Heart left ventricle (tissue), 16 donors: ENCODE results near the gene TCF7L2. TPM values are rescaled to one million over a fixed set of nuclear protein-coding genes. Genes with fewer than 3 reads are reported as not detected.

Source experiments
- ATAC-seq, 4 donors: fragments of 200-7000 bp; cut with Tn5 transposase; one replicate each; pipeline ENCODE4 v1.9.1; 2020 to 2022; ENCODE audit warnings: moderate library complexity in 4 of 4, mild to moderate bottlenecking in 3 of 4, moderate number of reproducible peaks in 1 of 4
- DNase-seq, 5 donors: peaks; one replicate each; pipeline ENCODE4 v3.0.0-alpha.2; 2020
- H3K27ac ChIP-seq, 12 donors: fragments of 200-600 bp; sonication (generic) in 4 of 12; one replicate each; pipeline versions ENCODE4 v1.5.0 to v1.8.0; 2016 to 2022; ENCODE audit warnings: mild to moderate bottlenecking in 2 of 12
- H3K27me3 ChIP-seq, 9 donors: fragments of 200-600 bp; sonication (generic) in 2 of 9; one replicate each; pipeline versions ENCODE4 v1.5.1 to v1.8.0; 2016 to 2022; ENCODE audit warnings: mild to moderate bottlenecking in 3 of 9
- H3K36me3 ChIP-seq, 9 donors: fragments of 200-600 bp; sonication (generic) in 2 of 9; one replicate each; pipeline versions ENCODE4 v1.5.0 to v1.8.0; 2018 to 2022; ENCODE audit warnings: mild to moderate bottlenecking in 2 of 9
- H3K4me1 ChIP-seq, 12 donors: fragments of 200-600 bp; sonication (generic) in 4 of 12; one replicate each; pipeline versions ENCODE4 v1.5.0 to v1.8.0; 2016 to 2022; ENCODE audit warnings: mild to moderate bottlenecking in 3 of 12
- H3K4me3 ChIP-seq, 12 donors: fragments of 200-600 bp; sonication (generic) in 4 of 12; one replicate each; pipeline versions ENCODE4 v1.5.0 to v1.8.0; 2017 to 2022; ENCODE audit warnings: mild to moderate bottlenecking in 9 of 12, moderate library complexity in 4 of 12
- H3K9me3 ChIP-seq, 12 donors: fragments of 200-600 bp; sonication (generic) in 4 of 12; one replicate each; pipeline versions ENCODE4 v1.5.0 to v1.8.0; 2016 to 2022; ENCODE audit warnings: mild to moderate bottlenecking in 1 of 12
- POLR2A ChIP-seq, 2 donors: fragments of 450-650 bp; IDR thresholded peaks; one replicate each; pipeline ENCODE4 v1.6.1; 2017; ENCODE audit warnings: antibody characterized with exemption in 2 of 2, mild to moderate bottlenecking in 2 of 2, moderate library complexity in 2 of 2
- WGBS, 4 donors: extraction: QIAGEN DNeasy Blood & Tissue Kit in 2 of 4; methylation state at CpG; one replicate each; pipeline versions ENCODE4 v1.1.5 to v1.1.7; 2013 to 2018; 5-methylcytosine and 5-hydroxymethylcytosine counted together
- intact Hi-C, 10 donors: fragments of 100-400 bp; cut with DNase I; formaldehyde crosslinking; loops; one replicate each; pipeline versions ENCODE4 v1.11.1 to v1.14.2; 2022
- polyA plus RNA-seq, 2 donors: library from polyadenylated mRNA; stranded (reverse); fragments of 200-250 nt; gene quantifications; one replicate each; pipeline ENCODE4 v1.2.3, GENCODE V29; 2013
- total RNA-seq, 9 donors: library from RNA; depleted of rRNA in 2 of 9; stranded (reverse); fragments of >200 nt in 2 of 9; fragmentation: NEBNext Ultra II Directional in 3 of 9; extraction: Animal tissue kit (Norgen Biotek cat#: 25700) in 3 of 9; gene quantifications; one replicate each; pipeline versions ENCODE4 v1.1.0 to v1.2.4, GENCODE V29; 2016 to 2023
- TF ChIP-seq, protein P1 (sequence below), 12 donors: fragments of 200-600 bp; sonication (generic) in 4 of 12; IDR thresholded peaks; one replicate each; pipeline versions ENCODE4 v1.5.0 to v1.8.0; 2018 to 2022; ENCODE audit warnings: antibody characterized with exemption in 12 of 12, mild to moderate bottlenecking in 5 of 12
- donor health status: ischemic (EF 13 %, LVEDD 7.1; RV severe dilation, severe dysfunction).
- donor health status: healthy with polysubstance abuse.
- donor health status: DM: no; HTN: yes; CAD: no.
- donor health status: DM: no; HTN: no; CAD: no.
- donor health status: ischemic (EF 25% LVEDD 6.9; RV normal size, moderate dysfunction).
- donor health status: ischemic (EF 25% LVEDD 5.7; RV mildly dilated, moderate dysfunction).
- donor health status: healthy.
- donor health status: DM: yes; HTN: yes; CAD: no.
- donor health status: ischemic (EF 35%, LVEDD 5.7; RV mildly dilated, moderate dysfunction).
- donor health status: nonischemic (EF 11% LVEDD 7.7; RV severe dilation, severe dysfunction).
- donor health status: DM: yes; HTN: yes; CAD: no.
- donor health status: PGD.
- donor health status: ischemic (EF 29% LVEDD 5.4; RV normal size, mild dysfunction).
- donor health status: nonischemic (EF 23%, LVEDD 6.1; RV moderate dilation, normal function).

TCF7L2 gene
- total and polyA plus RNA-seq, 11 donors = 4.3 to 17.5 (median 8.4) TPM

DNA sequence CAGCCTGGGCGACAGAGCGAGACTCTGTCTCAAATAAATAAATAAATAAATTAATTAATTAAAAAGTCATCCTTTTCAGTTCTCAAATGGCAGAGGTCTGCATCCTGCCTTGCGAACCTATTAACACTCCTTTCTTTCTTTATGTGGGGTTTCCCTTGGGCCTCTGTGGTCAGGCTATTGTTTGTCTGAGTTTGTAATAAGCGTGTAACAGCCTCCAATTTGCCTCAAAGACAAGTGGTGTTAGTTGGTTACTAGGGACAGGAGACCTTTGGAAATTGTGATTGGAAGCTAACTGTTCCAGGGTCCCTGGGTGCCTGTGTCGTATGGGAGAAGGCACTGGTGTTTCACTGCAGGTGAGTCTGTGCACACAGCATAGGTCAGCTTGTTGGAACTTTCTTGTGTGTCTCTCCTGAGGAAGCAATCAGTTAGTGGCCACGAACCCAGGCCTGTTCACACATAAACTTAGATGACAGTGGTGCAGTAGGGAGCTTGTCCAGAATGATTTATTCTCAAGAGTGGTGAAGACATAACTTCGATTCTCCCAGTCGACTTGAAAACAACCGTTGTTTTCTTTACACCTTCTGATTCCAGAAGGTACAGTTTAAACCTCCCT, 33.5 kb downstream of the TCF7L2 start:
- peaks cover 4 to 53% (median 29%) of the 10 kb centered on the region in 12 donors for H3K4me1 ChIP-seq
- H3K27ac ChIP-seq = no peak overlapping the region
- ATAC-seq = no peak
- intact Hi-C loops = loop anchor here in 1 of 10 donors (1.0 kb wide), 1 partner anchor 22 kb away; no protein-coding TSS in a partner anchor
- no peak overlapping the region for H3K4me3 ChIP-seq
- TF ChIP-seq, protein P1, sequence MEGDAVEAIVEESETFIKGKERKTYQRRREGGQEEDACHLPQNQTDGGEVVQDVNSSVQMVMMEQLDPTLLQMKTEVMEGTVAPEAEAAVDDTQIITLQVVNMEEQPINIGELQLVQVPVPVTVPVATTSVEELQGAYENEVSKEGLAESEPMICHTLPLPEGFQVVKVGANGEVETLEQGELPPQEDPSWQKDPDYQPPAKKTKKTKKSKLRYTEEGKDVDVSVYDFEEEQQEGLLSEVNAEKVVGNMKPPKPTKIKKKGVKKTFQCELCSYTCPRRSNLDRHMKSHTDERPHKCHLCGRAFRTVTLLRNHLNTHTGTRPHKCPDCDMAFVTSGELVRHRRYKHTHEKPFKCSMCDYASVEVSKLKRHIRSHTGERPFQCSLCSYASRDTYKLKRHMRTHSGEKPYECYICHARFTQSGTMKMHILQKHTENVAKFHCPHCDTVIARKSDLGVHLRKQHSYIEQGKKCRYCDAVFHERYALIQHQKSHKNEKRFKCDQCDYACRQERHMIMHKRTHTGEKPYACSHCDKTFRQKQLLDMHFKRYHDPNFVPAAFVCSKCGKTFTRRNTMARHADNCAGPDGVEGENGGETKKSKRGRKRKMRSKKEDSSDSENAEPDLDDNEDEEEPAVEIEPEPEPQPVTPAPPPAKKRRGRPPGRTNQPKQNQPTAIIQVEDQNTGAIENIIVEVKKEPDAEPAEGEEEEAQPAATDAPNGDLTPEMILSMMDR (IDR thresholded peaks at IDR 0.05) = no peak
- no peak for TF ChIP-seq POLR2A (IDR thresholded peaks at IDR 0.05)
- no peaks in the 10 kb centered on the region for H3K27me3 ChIP-seq
- no peaks in the 10 kb centered on the region for H3K9me3 ChIP-seq
- WGBS, 4 donors = 86 to 94% (median 91%) methylated on average over 9 of the region's 9 CpGs
- DNase-seq = no peak
- H3K36me3 ChIP-seq = no peaks in the 10 kb centered on the region

DNA sequence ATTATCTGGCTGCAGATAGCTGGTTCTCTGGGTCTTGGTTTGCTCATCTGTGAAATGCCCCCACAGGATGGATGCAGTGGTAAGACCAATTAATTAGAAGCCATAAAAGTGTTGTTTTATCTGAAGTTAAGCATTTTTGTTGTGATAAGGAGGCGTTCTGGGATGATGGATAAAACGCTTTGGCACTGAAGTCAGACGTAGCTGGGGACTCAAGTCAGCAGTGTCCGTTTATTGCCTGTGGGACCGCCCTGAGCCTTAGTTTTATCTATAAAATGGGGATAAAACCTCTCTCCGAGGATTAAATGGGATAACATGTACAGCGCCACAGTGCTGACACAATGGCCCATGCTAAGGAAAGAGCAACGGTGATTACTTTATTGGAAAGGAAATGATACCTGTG, 34.7 kb downstream of the TCF7L2 start:
- DNase-seq (no peak), ATAC-seq (peak in 1 of 4 donors; percentile 43)
- H3K9me3 ChIP-seq = no peaks in the 10 kb centered on the region
- no peak for TF ChIP-seq POLR2A (IDR thresholded peaks at IDR 0.05)
- TF ChIP-seq, protein P1 (IDR thresholded peaks at IDR 0.05) = no peak
- H3K4me3 ChIP-seq = no peak overlapping the region
- intact Hi-C loops = loop anchor here in 1 of 10 donors (1.0 kb wide), 1 partner anchor 21 kb away; no protein-coding TSS in a partner anchor
- H3K4me1 ChIP-seq = peaks cover 4 to 64% (median 38%) of the 10 kb centered on the region in 12 donors
- whole genome bisulfite sequencing, 4 donors = 69 to 75% (median 71%) methylated on average over 8 of the region's 8 CpGs
- no peaks in the 10 kb centered on the region for H3K36me3 ChIP-seq
- no peaks in the 10 kb centered on the region for H3K27me3 ChIP-seq
- no peak overlapping the region for H3K27ac ChIP-seq

DNA sequence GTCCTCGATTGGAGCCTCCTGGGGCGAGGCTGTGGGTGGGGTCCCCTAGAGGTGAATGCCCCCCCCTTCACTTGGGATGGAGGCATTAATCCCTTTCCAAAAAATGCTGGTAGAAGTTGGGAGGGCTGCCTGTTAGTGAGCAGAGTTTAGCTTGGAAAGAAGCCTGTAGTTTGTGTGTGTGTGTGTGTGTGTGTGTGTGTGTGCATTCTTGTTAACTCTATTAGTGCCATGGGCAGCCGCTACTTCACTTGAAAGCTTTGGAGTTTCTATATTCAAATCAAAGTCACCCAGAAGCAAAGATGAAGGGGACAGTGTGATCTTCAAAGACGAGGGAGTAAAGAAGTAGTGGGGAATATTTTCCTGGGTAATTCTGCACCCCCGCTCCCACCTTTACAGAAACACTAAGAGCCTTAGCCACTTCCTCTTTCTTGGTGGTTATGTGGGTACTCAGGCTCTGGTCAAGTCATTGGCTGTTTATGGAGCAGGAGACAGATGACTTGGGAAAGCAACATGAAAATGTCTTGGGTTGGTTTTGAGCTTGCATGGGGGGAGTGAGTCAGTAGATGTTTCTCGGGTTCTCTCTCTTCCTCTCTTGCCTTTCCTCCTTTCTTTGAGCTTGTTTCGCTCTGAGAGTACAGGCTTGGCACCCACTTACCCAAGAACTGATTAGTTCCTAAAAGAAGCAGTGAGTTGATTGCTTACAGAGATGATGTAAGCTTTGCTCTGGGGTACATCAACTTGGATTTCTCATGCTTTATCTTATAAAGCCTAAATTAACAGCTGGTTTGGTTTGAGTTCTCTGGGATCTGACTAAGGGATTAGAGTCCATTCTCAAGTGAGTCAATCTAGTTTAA, 35.9 kb downstream of the TCF7L2 start:
- DNase-seq = no peak
- Histone ChIP-seq H3K4me3 (no peak overlapping the region), H3K27me3 (no peaks in the 10 kb centered on the region), H3K36me3 (no peaks in the 10 kb centered on the region), H3K27ac (peak overlapping the region in 1 of 12 donors; percentile 35), H3K9me3 (no peaks in the 10 kb centered on the region), H3K4me1 (peaks cover 4 to 64% (median 38%) of the 10 kb centered on the region in 12 donors)
- ATAC-seq = peak in 3 of 4 donors; percentile 27 to 68 (median 35)
- WGBS, 4 donors = 66 to 71% (median 70%) methylated on average over 7 of the region's 7 CpGs
- TF ChIP-seq POLR2A (IDR thresholded peaks at IDR 0.05) = no peak
- TF ChIP-seq, protein P1 (IDR thresholded peaks at IDR 0.05) = no peak
- intact Hi-C loops = no loop called here

DNA sequence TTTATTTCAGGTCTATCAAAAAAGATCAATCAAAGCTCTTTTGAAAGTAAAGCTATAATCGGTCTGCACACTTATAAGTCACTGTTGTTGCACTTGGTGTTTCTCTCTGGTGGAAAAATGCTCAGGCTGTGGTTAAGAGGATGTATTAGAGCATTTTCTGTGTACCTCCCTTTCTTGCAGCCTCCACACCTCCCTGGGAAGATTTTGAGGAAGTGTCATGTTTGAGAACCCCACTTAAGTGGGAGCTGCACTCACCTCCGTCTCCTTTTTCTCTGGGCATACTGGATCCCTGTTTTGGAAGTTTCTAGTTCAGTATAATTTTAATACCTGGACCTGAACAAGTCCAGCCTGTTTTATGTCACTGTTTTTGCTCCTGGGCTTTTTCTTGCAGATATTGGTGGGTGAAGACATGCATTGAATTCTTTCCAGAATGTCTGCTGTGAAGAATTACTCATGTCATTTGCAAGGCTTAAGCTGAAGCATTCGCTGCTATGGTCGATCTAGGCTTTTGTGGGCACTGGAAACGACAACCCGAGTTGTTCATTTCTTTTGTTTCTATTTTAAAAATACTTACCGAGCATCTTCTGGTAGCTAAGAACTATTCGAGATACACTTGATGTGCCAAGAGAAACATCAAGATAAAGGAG, 36.6 kb downstream of the TCF7L2 start:
- peak overlapping the region in 1 of 12 donors; percentile 35 for H3K27ac ChIP-seq
- ATAC-seq = peak in 1 of 4 donors; percentile 31
- intact Hi-C loops = no loop called here

More for the DNA sequence above, 36.6 kb downstream of the TCF7L2 start:
- H3K9me3 ChIP-seq = no peaks in the 10 kb centered on the region
- no peaks in the 10 kb centered on the region for H3K27me3 ChIP-seq
- no peaks in the 10 kb centered on the region for H3K36me3 ChIP-seq
- H3K4me3 ChIP-seq = no peak overlapping the region
- TF ChIP-seq POLR2A (IDR thresholded peaks at IDR 0.05) = no peak
- TF ChIP-seq, protein P1 (IDR thresholded peaks at IDR 0.05) = no peak
- 44 to 57% (median 49%) methylated on average over 8 of the region's 8 CpGs for whole genome bisulfite sequencing, 4 donors
- DNase-seq = no peak
- H3K4me1 ChIP-seq = peaks cover 4 to 60% (median 38%) of the 10 kb centered on the region in 12 donors
